NCI-H1417 (cell line): ENCODE measurements around the gene RAMACL.
A peak's percentile ranks its signal among the peaks of the same experiment; 100 is the strongest.

ENCODE experiments used
- DNase-seq, 3 experiments: peaks; one replicate each; lab custom pipeline; 2025; lab: John Stamatoyannopoulos, UW

The RAMACL gene

GRCh38 chr6:166533205-166533824 is 53.2 kb downstream of the RAMACL start:
- DNase-seq: peak in 2 of 3 experiments; percentile 36 to 56
